Hematopoietic multipotent progenitor cell treated with erythropoietin and hydrocortisone succinate and interleukin-3 and kit ligand, for 4 days (in vitro differentiated cells): ENCODE measurements around the gene COX6B1.
"Not testable (repeated sequence)": the region's sequence is repeated elsewhere in the genome, so short reads cannot be mapped to it uniquely, and the experiment has no call there.

Source experiments
- DNase-seq: peaks from one replicate; pipeline ENCODE4 v3.0.0-alpha.2; 2015

The COX6B1 gene

GRCh38 chr19:35666251-35666913, 18.3 kb downstream of the COX6B1 start, which contains the start of gene UPK1A:
Gene UPK1A (plus strand): TSS chr19:35666517. CDS start chr19:35666813, 296 bp downstream.
- DNase-seq = no peak

DNA sequence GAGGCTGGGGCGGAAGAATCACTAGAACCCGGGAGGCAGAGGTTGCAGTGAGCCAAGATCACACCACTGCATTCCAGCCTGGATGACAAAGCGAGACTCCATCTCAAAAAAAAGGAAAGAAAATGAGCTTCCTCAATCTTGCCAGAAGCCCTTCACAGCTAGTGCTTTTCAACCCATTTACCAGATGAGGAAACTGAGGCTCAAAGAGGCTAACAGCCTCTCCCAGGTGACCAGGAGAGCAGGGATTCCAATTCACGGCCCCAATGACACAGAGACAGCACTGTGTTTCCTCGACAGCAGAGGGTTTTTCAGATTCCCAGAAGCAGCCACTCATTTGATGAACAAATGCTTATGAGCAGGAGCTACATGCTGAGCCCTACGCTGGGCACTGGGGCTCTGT, 21.4 kb downstream of the COX6B1 start:
- no peak for DNase-seq

DNA sequence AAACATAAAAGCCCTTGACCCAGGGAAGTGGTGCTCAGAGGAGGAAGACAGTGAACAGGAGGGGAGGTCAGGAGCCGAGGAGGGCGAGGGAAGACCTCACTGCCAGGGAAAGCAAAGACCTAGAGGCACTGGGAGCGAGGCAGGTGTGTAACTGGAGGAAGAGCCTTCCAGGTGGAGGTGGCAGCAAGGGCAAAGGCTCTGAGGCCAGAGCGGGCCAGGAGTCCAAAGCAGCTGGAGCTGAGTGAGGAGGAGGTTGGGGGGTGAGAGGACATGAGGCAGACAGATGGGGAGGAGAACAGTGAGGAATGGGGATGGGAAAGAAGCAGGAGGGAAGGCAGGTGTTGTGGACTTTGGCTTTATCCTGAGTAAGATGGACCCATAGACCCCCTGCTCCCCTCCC, 21.9 kb downstream of the COX6B1 start:
- no peak for DNase-seq

- DNase-seq = no peak
Measured at GRCh38 chr19:35670686-35671085, 22.6 kb downstream of the COX6B1 start.

- peak; percentile 88 for DNase-seq
Measured at GRCh38 chr19:35671818-35672217, 23.7 kb downstream of the COX6B1 start.

GRCh38 chr19:35673121-35673804, 25.1 kb downstream of the COX6B1 start:
- DNase-seq = peak; percentile 61

- no peak for DNase-seq
Measured at GRCh38 chr19:35675589-35676140, 27.5 kb downstream of the COX6B1 start.

- no peak for DNase-seq
Measured at GRCh38 chr19:35689836-35690235, 41.7 kb downstream of the COX6B1 start.

GRCh38 chr19:35691106-35691505, 43.0 kb downstream of the COX6B1 start:
- DNase-seq = not testable (repeated sequence)

DNA sequence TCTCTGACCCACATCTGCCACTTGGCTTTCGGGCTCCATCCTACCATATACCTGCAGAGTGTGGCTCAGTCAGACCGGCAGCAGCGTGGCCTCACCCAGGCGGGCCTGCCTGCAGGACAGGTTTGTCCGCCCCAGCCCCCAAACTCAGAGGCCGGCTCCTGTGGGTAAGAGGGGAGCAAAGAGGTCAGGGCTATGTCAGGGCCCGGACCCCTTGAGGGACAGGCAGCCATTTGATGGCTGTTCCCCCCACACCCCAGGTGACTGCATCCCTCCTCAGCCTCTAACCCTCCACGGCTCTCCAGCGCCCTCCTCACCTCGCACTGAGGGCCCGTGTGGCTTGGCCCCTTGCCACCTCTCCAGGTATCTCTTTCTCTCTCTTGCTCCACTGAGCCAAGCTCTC, 43.9 kb downstream of the COX6B1 start:
- no peak for DNase-seq

DNA sequence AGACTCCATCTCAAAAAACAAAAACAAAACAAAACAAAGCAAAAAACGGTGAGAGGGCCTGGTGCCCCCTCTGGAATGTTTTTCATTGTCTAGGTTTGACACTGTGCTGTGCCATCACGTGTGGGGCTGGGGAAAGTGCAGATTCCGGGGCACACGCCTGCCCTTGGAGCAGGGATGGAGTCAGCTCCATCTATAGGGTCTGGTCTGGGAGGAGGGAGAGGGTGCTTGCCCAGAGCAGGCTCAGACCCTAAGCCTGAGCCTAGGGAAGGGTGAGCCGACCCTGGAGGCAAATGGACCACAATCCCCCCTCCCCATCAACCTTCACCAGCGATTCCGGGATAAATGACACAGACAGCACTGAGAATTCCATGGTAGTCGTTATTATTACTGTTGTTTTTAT, 45.3 kb downstream of the COX6B1 start:
- DNase-seq = no peak

GRCh38 chr19:35693835-35694599, 45.9 kb downstream of the COX6B1 start:
- peak; percentile 95 for DNase-seq

DNA sequence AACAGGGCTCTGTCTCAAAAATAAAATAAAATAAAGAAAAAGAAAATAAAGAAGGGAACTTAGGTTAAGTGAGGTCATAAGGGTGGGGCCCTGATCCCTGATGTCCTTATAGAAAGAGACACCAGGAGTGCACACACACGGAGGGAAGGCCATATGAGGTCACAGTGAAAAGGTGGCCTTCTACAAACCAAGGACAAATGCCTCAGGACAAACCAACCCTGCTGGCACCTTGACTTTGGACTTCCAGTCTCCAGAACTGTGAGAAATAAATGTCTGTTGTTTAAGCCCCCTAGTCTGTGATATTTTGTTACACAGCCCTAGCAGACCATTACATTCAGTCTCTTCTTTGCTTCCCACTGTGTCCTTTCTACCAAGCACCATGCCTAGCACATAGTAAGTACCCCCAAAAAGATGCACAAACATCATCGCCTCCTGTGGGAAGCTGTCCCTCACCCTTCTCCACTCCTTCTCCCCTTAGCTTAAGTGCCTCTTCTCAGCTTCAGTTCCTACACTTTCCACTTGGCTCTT, 47.8 kb downstream of the COX6B1 start:
- DNase-seq = no peak

- DNase-seq = no peak
Measured at GRCh38 chr19:35696835-35697234, 48.7 kb downstream of the COX6B1 start.

GRCh38 chr19:35702223-35703012, 54.3 kb downstream of the COX6B1 start:
- DNase-seq = peak; percentile 99

GRCh38 chr19:35703343-35703742, 55.2 kb downstream of the COX6B1 start:
- DNase-seq = no peak

DNA sequence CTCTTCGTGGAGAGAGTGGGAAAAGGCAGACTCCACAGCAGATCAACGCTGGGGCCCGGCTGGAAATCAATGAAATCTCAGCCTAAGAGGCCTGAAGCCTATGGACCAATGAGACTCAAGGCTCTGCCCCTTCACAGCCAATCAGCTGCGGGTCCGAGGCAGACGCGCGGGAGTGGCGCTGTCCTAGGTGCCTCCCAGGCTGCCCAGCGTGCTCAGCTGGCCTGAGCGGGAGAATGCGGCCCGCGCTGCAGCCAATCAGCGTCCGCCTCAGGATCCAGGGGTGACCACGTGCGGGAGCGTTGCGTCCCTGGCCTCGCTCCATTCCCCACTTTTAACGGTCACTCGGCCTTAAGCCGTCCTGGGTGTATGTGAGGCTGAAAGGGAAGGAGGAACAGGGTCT, 56.1 kb downstream of the COX6B1 start, which contains the start of gene ZBTB32:
TSS of gene ZBTB32 (plus strand) at position 341 of the 400 bp plus-strand sequence. CDS start 10,069 bp downstream, outside the sequence.
- DNase-seq = peak; percentile 84
